SU-DHL-6 (cell line): ENCODE measurements around the gene LRP1B.

ENCODE experiments used
- CTCF ChIP-seq: fragments of 200-600 bp; sonication (generic); IDR thresholded peaks from one replicate; pipeline ENCODE4 v1.5.1; 2017; ENCODE audit warnings: antibody characterized with exemption, mild to moderate bottlenecking, low read length, moderate library complexity; ENCODE audit not compliant: insufficient read depth, poor library complexity, severe bottlenecking
- EZH2phosphoT487 ChIP-seq: fragments of 200-600 bp; sonication (generic), shearing (Covaris generic); conservative IDR thresholded peaks from 2 replicates; pipeline ENCODE4 v1.6.1; 2018; ENCODE audit warnings: mild to moderate bottlenecking, antibody characterized with exemption, low read length, moderate library complexity, mixed read lengths

GRCh38 chr2:141271346-141271745 lies 859.5 kb downstream of the LRP1B start:
- TF ChIP-seq CTCF (no peak), EZH2phosphoT487 (no peak)
